DOHH2 (cell line): ENCODE results near the gene HIPK2.

ENCODE experiments used
- CTCF ChIP-seq: fragments of 200-600 bp; sonication (generic); IDR thresholded peaks from one replicate; pipeline ENCODE4 v1.5.1; 2014; ENCODE audit warnings: antibody characterized with exemption, mild to moderate bottlenecking, low read depth, low read length; ENCODE audit not compliant: poor library complexity, severe bottlenecking
- EZH2phosphoT487 ChIP-seq: fragments of 200-600 bp; sonication (generic); IDR thresholded peaks from 2 replicates; pipeline ENCODE4 v1.6.1; 2017; ENCODE audit warnings: borderline replicate concordance, mild to moderate bottlenecking, antibody characterized with exemption, low read length, moderate library complexity, mixed read lengths

DNA sequence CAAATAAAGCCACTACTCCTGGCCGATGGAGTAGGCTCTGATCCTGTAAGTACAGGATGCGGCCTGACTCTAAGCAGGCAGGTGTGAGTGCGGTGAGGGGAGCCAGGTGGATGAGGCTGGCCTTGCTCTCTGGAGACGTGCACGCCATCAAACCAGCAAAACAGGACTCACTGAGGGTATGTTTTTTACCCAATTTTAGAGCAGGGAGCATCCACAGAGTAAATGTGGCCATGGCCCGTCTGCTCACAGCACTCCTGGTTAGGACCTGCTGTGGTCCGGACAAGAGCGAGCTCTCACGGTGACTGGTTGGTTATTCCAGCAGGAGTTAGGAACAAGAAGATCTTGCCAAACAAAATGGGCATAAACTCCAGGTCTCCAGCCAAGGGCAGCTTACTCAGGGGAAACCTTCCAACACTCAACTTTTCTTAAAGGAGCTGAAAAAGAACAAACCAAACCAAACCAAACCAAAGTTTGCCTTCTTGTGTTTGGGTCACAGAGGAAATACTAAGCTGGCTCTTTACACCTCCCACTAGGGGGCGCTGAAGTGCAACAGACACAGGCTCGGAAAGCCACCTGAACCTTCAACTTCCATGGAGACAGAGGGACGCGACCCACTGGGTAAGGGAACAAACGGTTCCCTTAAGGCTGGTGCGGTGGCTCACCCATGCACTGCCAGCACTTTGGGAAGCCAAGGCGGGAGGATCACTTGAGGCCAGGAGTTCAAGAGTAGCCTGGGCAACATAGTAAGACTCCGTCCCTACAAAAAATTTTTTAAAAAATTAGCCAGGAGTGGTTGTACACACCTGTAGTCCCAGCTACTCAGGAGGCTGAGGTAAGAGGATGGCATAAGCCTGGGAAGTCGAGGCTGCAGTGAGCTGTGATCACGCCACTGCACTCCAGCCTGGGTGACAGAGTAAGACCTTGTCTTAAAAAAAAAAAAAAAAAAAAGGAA is 131.9 kb downstream of the HIPK2 start:
- TF ChIP-seq CTCF = peak; percentile 97
- no peak for TF ChIP-seq EZH2phosphoT487
